ENCODE data around the gene PUM1.
A peak's percentile ranks its signal among the peaks of the same experiment; 100 is the strongest.

The PUM1 gene

GRCh38 chr1:30919025-30919881, 146.3 kb downstream of the PUM1 start:
- peak; percentile 39 for DNase-seq

GRCh38 chr1:30916296-30916695, 149.2 kb downstream of the PUM1 start:
- DNase-seq = no peak

GRCh38 chr1:30915491-30916230, 149.9 kb downstream of the PUM1 start:
- no peak for DNase-seq

GRCh38 chr1:30914931-30915330, 150.6 kb downstream of the PUM1 start:
- no peak for DNase-seq

GRCh38 chr1:30914587-30914922, 151.0 kb downstream of the PUM1 start:
- no peak for DNase-seq

- no peak for DNase-seq
These were observed 152.4 kb downstream of the PUM1 start for GRCh38 chr1:30912913-30913652.

- DNase-seq = no peak
These were observed 153.3 kb downstream of the PUM1 start for GRCh38 chr1:30912224-30912623.

- DNase-seq = peak; percentile 60
These were observed 154.2 kb downstream of the PUM1 start for GRCh38 chr1:30911059-30911954.

GRCh38 chr1:30909365-30910068, 156.0 kb downstream of the PUM1 start:
- DNase-seq = no peak

- DNase-seq = no peak
These were observed 156.7 kb downstream of the PUM1 start, which contains the start of gene SDC3 for GRCh38 chr1:30908696-30909364. TSS of gene SDC3 (minus strand) at chr1:30908758. CDS start at chr1:30908586, 172 bp downstream.

- no peak for DNase-seq
These were observed 157.2 kb downstream of the PUM1 start for GRCh38 chr1:30908316-30908695.

- DNase-seq = no peak
These were observed 157.8 kb downstream of the PUM1 start for GRCh38 chr1:30907481-30908315.

- DNase-seq = no peak
These were observed 158.7 kb downstream of the PUM1 start for GRCh38 chr1:30906631-30907441.

- DNase-seq = no peak
These were observed 159.4 kb downstream of the PUM1 start for GRCh38 chr1:30905916-30906620.

- DNase-seq = no peak
These were observed 160.1 kb downstream of the PUM1 start for GRCh38 chr1:30905403-30905802.

- DNase-seq = no peak
These were observed 160.6 kb downstream of the PUM1 start for GRCh38 chr1:30904962-30905335.

- no peak for DNase-seq
These were observed 161.1 kb downstream of the PUM1 start for GRCh38 chr1:30904191-30904961.
